SK-N-SH treated with all-trans-retinoic acid at 6 μM for 48 hours (cell line): ENCODE measurements around the gene NIFK.

Experiments
- ATAC-seq: fragments of 200-7000 bp; cut with Tn5 transposase; 3 replicates; pipeline ENCODE4 v1.9.1; 2020; ENCODE audit warnings: mild to moderate bottlenecking, moderate library complexity
- ARNTL ChIP-seq: fragments of 450-650 bp; formaldehyde crosslinking; IDR thresholded peaks from 2 replicates; pipeline ENCODE4 v1.5.0; 2020; ENCODE audit warnings: low read depth, mild to moderate bottlenecking, moderate library complexity, borderline replicate concordance
- BACH2 ChIP-seq: fragments of 250-450 bp; sonication (Bioruptor Pico); IDR thresholded peaks from 2 replicates; pipeline ENCODE4 v1.9.0; 2021; ENCODE audit warnings: mild to moderate bottlenecking, borderline replicate concordance
- CREB5 ChIP-seq: fragments of 250-450 bp; sonication (Bioruptor Pico); IDR thresholded peaks from 2 replicates; pipeline ENCODE4 v1.5.1; 2020; ENCODE audit warnings: low read depth, mild to moderate bottlenecking, moderate library complexity
- ESRRG ChIP-seq: fragments of 250-450 bp; sonication (Bioruptor Pico); IDR thresholded peaks from 2 replicates; pipeline ENCODE4 v1.6.1; 2021; ENCODE audit warnings: mild to moderate bottlenecking
- GLIS3 ChIP-seq: fragments of 250-450 bp; sonication (Bioruptor Pico); IDR thresholded peaks from 2 replicates; pipeline ENCODE4 v1.5.0; 2020; ENCODE audit warnings: mild to moderate bottlenecking, moderate library complexity
- ISL1 ChIP-seq: fragments of 250-450 bp; sonication (Bioruptor Pico); IDR thresholded peaks from 2 replicates; pipeline ENCODE4 v2.1.2; 2022; ENCODE audit warnings: mild to moderate bottlenecking, moderate library complexity
- PPARA ChIP-seq: fragments of 250-450 bp; sonication (Bioruptor Pico); IDR thresholded peaks from 2 replicates; pipeline ENCODE4 v1.5.0; 2020; ENCODE audit warnings: mild to moderate bottlenecking, borderline replicate concordance
- RARB ChIP-seq: fragments of 250-450 bp; sonication (Bioruptor Pico); IDR thresholded peaks from 2 replicates; pipeline ENCODE4 v1.8.0; 2021; ENCODE audit warnings: mild to moderate bottlenecking, moderate library complexity
- SNAI2 ChIP-seq: fragments of 250-450 bp; sonication (Bioruptor Pico); IDR thresholded peaks from 2 replicates; pipeline ENCODE4 v1.5.0; 2020; ENCODE audit warnings: mild to moderate bottlenecking, moderate library complexity
- TCF4 ChIP-seq: fragments of 250-450 bp; sonication (Bioruptor Pico); IDR thresholded peaks from 2 replicates; pipeline ENCODE4 v1.8.0; 2021; ENCODE audit warnings: mild to moderate bottlenecking, moderate library complexity, borderline replicate concordance
- TOX ChIP-seq: fragments of 250-450 bp; sonication (Bioruptor Pico); IDR thresholded peaks from 2 replicates; pipeline ENCODE4 v1.8.0; 2021; ENCODE audit warnings: mild to moderate bottlenecking, moderate library complexity, borderline replicate concordance
- TSHZ2 ChIP-seq: fragments of 250-450 bp; sonication (Bioruptor Pico); IDR thresholded peaks from 2 replicates; pipeline ENCODE4 v1.5.0; 2020; ENCODE audit warnings: mild to moderate bottlenecking, moderate library complexity
- ZC3H10 ChIP-seq: fragments of 250-450 bp; sonication (Bioruptor Pico); IDR thresholded peaks from 2 replicates; pipeline ENCODE4 v1.5.1; 2021; ENCODE audit warnings: mild to moderate bottlenecking, moderate library complexity
- ZFP3 ChIP-seq: fragments of 250-450 bp; sonication (Bioruptor Pico); IDR thresholded peaks from 2 replicates; pipeline ENCODE4 v1.5.0; 2020; ENCODE audit warnings: mild to moderate bottlenecking, moderate library complexity
- ZFP30 ChIP-seq: fragments of 450-650 bp; formaldehyde crosslinking; IDR thresholded peaks from 2 replicates; pipeline ENCODE4 v1.5.0; 2022; ENCODE audit warnings: mild to moderate bottlenecking, moderate library complexity
- ZNF565 ChIP-seq: fragments of 450-650 bp; formaldehyde crosslinking; conservative IDR thresholded peaks from 2 replicates; pipeline ENCODE4 v1.5.0; 2020; ENCODE audit warnings: low read depth, mild to moderate bottlenecking, moderate library complexity
- ZNF70 ChIP-seq: fragments of 450-650 bp; formaldehyde crosslinking; IDR thresholded peaks from 2 replicates; pipeline ENCODE4 v1.5.0; 2020; ENCODE audit warnings: mild to moderate bottlenecking, moderate library complexity
- ZNF8 ChIP-seq: fragments of 450-650 bp; formaldehyde crosslinking; IDR thresholded peaks from 2 replicates; pipeline ENCODE4 v1.5.0; 2020; ENCODE audit warnings: mild to moderate bottlenecking, moderate library complexity
- TF ChIP-seq, protein P1 (sequence below): fragments of 250-450 bp; sonication (Bioruptor Pico); IDR thresholded peaks from 2 replicates; pipeline ENCODE4 v1.8.0; 2021; ENCODE audit warnings: low read depth, mild to moderate bottlenecking, moderate library complexity, borderline replicate concordance
- TF ChIP-seq, protein P2 (sequence below): fragments of 250-450 bp; sonication (Bioruptor Pico); IDR thresholded peaks from 2 replicates; pipeline ENCODE4 v1.8.0; 2020; ENCODE audit warnings: mild to moderate bottlenecking, moderate library complexity, borderline replicate concordance

Gene NIFK

GRCh38 chr2:121699421-121700333 is 37.0 kb downstream of the NIFK start:
- peak; percentile 89 for ATAC-seq
- TF ChIP-seq PPARA (CRISPR knock-in tag): no peak
- TF ChIP-seq, all 23 proteins: peak for 0

- no peak for ATAC-seq
- TF ChIP-seq CREB5 (CRISPR knock-in tag) (no peak), ZFP3 (no peak), RARB (CRISPR knock-in tag) (no peak), ISL1 (CRISPR knock-in tag) (no peak), TCF4 (CRISPR knock-in tag) (no peak), TSHZ2 (no peak), ZC3H10 (no peak), BACH2 (no peak), SNAI2 (CRISPR knock-in tag) (no peak), ESRRG (CRISPR knock-in tag) (no peak)
- TF ChIP-seq, protein P1, sequence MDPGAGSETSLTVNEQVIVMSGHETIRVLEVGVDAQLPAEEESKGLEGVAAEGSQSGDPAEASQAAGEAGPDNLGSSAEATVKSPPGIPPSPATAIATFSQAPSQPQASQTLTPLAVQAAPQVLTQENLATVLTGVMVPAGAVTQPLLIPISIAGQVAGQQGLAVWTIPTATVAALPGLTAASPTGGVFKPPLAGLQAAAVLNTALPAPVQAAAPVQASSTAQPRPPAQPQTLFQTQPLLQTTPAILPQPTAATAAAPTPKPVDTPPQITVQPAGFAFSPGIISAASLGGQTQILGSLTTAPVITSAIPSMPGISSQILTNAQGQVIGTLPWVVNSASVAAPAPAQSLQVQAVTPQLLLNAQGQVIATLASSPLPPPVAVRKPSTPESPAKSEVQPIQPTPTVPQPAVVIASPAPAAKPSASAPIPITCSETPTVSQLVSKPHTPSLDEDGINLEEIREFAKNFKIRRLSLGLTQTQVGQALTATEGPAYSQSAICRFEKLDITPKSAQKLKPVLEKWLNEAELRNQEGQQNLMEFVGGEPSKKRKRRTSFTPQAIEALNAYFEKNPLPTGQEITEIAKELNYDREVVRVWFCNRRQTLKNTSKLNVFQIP (CRISPR knock-in tag): no peak
- TF ChIP-seq, protein P2, sequence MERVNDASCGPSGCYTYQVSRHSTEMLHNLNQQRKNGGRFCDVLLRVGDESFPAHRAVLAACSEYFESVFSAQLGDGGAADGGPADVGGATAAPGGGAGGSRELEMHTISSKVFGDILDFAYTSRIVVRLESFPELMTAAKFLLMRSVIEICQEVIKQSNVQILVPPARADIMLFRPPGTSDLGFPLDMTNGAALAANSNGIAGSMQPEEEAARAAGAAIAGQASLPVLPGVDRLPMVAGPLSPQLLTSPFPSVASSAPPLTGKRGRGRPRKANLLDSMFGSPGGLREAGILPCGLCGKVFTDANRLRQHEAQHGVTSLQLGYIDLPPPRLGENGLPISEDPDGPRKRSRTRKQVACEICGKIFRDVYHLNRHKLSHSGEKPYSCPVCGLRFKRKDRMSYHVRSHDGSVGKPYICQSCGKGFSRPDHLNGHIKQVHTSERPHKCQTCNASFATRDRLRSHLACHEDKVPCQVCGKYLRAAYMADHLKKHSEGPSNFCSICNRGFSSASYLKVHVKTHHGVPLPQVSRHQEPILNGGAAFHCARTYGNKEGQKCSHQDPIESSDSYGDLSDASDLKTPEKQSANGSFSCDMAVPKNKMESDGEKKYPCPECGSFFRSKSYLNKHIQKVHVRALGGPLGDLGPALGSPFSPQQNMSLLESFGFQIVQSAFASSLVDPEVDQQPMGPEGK (CRISPR knock-in tag): no peak
Observed at GRCh38 chr2:121698318-121698930, 38.3 kb downstream of the NIFK start.

GRCh38 chr2:121697108-121697631 is 39.5 kb downstream of the NIFK start:
- TF ChIP-seq GLIS3 (CRISPR knock-in tag): no peak
- no peak for TF ChIP-seq ZNF8 (CRISPR knock-in tag)
- no peak for TF ChIP-seq ZFP30 (CRISPR knock-in tag)
- TF ChIP-seq RARB (CRISPR knock-in tag): no peak
- no peak for TF ChIP-seq ARNTL (CRISPR knock-in tag)
- no peak for TF ChIP-seq TCF4 (CRISPR knock-in tag)
- no peak for TF ChIP-seq ZNF70 (CRISPR knock-in tag)
- no peak for TF ChIP-seq ZNF565 (CRISPR knock-in tag)
- TF ChIP-seq PPARA (CRISPR knock-in tag): no peak
- TF ChIP-seq ZFP3: no peak
- TF ChIP-seq TOX: no peak
- TF ChIP-seq BACH2: no peak
- TF ChIP-seq ISL1 (CRISPR knock-in tag): no peak
- TF ChIP-seq, protein P1 (CRISPR knock-in tag): no peak
- TF ChIP-seq, all 23 proteins: peak for 0
- no peak for ATAC-seq
